PC-3 (cell line): ENCODE results near the gene USP11.

Source experiments
- EZH2 ChIP-seq: fragments of 300-600 bp; sonication (generic); IDR thresholded peaks from one replicate; pipeline ENCODE4 v1.6.1; 2017; ENCODE audit warnings: antibody characterized with exemption, mild to moderate bottlenecking, low read length; ENCODE audit not compliant: unreplicated experiment
- EZH2phosphoT487 ChIP-seq: fragments of 300-600 bp; sonication (generic); IDR thresholded peaks from 2 replicates; pipeline ENCODE4 v1.6.1; 2018; ENCODE audit warnings: mild to moderate bottlenecking, antibody characterized with exemption, low read length, borderline replicate concordance
- TF ChIP-seq, protein P1 (sequence below): fragments of 300-600 bp; sonication (generic); conservative IDR thresholded peaks from 2 replicates; pipeline ENCODE4 v1.5.1; 2017; ENCODE audit warnings: antibody characterized with exemption, low read depth, mild to moderate bottlenecking, low read length

DNA sequence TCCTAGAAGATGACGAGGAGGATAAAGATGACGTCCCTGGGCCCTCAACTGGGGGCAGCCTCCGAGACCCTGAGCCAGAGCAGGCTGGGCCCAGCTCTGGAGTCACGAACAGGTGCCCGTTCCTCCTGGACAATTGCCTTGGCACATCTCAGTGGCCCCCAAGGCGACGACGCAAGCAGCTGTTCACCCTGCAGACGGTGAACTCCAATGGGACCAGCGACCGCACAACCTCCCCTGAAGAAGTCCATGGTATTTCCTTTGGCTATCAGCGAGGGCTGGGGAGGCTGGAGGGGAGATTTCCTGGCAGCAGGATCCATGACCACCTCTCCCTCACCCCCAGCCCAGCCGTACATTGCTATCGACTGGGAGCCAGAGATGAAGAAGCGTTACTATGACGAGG is 11.9 kb downstream of the USP11 start:
- TF ChIP-seq, protein P1, sequence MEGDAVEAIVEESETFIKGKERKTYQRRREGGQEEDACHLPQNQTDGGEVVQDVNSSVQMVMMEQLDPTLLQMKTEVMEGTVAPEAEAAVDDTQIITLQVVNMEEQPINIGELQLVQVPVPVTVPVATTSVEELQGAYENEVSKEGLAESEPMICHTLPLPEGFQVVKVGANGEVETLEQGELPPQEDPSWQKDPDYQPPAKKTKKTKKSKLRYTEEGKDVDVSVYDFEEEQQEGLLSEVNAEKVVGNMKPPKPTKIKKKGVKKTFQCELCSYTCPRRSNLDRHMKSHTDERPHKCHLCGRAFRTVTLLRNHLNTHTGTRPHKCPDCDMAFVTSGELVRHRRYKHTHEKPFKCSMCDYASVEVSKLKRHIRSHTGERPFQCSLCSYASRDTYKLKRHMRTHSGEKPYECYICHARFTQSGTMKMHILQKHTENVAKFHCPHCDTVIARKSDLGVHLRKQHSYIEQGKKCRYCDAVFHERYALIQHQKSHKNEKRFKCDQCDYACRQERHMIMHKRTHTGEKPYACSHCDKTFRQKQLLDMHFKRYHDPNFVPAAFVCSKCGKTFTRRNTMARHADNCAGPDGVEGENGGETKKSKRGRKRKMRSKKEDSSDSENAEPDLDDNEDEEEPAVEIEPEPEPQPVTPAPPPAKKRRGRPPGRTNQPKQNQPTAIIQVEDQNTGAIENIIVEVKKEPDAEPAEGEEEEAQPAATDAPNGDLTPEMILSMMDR = no peak
- no peak for TF ChIP-seq EZH2
- no peak for TF ChIP-seq EZH2phosphoT487
